Measurements from ENCODE around the gene JMJD1C.

JMJD1C gene

GRCh38 chr10:63364918-63365317 lies 100.9 kb downstream of the JMJD1C start:
- Histone ChIP-seq H3K4me1 (ENCODE audit: control insufficient read depth, insufficient read depth, low read length) (no peaks in the 10 kb centered on the region), H3K27ac (ENCODE audit: extremely low read depth, low read depth, low read length) (no peak overlapping the region), H3K36me3 (ENCODE audit: control insufficient read depth in 2 of 2, insufficient read depth in 1 of 2, low read length in 2 of 2) (no peaks in the 10 kb centered on the region), H3K4me3 (ENCODE audit: low read depth, low read length) (no peak overlapping the region), H3K9me3 (ENCODE audit: control insufficient read depth, insufficient read depth, low read depth, low read length) (no peaks in the 10 kb centered on the region)
- no peak for TF ChIP-seq ZBTB8A (tag by site-specific recombination; IDR thresholded peaks at IDR 0.05)
- TF ChIP-seq ZNF169 (tag by site-specific recombination; IDR thresholded peaks at IDR 0.05) = no peak
- TF ChIP-seq ZNF366 (tag by site-specific recombination; conservative IDR thresholded peaks at IDR 0.05) = no peak
- ChIA-PET CTCF (interaction anchor here (0.5 kb wide), 1 partner anchor 44 kb away, joined by 3 read pairs; no protein-coding TSS in a partner anchor), POLR2A (no interaction called here)

- POLR2A ChIA-PET = no interaction called here
- Histone ChIP-seq H3K27ac (ENCODE audit: extremely low read depth, low read depth, low read length) (no peak overlapping the region), H3K4me3 (ENCODE audit: low read depth, low read length) (no peak overlapping the region), H3K4me1 (ENCODE audit: control insufficient read depth, insufficient read depth, low read length) (no peaks in the 10 kb centered on the region), H3K36me3 (ENCODE audit: control insufficient read depth in 2 of 2, insufficient read depth in 1 of 2, low read length in 2 of 2) (no peaks in the 10 kb centered on the region), H3K9me3 (ENCODE audit: control insufficient read depth, insufficient read depth, low read depth, low read length) (no peaks in the 10 kb centered on the region)
- CTCF ChIA-PET = no interaction called here
- no peak for TF ChIP-seq ZNF239 (tag by site-specific recombination; IDR thresholded peaks at IDR 0.05)
- TF ChIP-seq ZNF10 (tag by site-specific recombination; IDR thresholded peaks at IDR 0.05) = no peak
- no peak for TF ChIP-seq ZNF701 (tag by site-specific recombination; IDR thresholded peaks at IDR 0.05)
- no peak for TF ChIP-seq ZNF626 (tag by site-specific recombination; IDR thresholded peaks at IDR 0.05)
- no peak for TF ChIP-seq ZNF155 (tag by site-specific recombination; IDR thresholded peaks at IDR 0.05)
- TF ChIP-seq MEIS1 (CRISPR knock-in tag; IDR thresholded peaks at IDR 0.05; ENCODE audit: borderline replicate concordance) = no peak
- TF ChIP-seq ZSCAN23 (tag by site-specific recombination; IDR thresholded peaks at IDR 0.05) = no peak
- no peak for TF ChIP-seq ZNF449 (tag by site-specific recombination; IDR thresholded peaks at IDR 0.05)
Observed at GRCh38 chr10:63363951-63364350, 101.8 kb downstream of the JMJD1C start.

- H3K27ac ChIP-seq (ENCODE audit: extremely low read depth, low read depth, low read length) = no peak overlapping the region
- no peaks in the 10 kb centered on the region for H3K36me3 ChIP-seq (ENCODE audit: control insufficient read depth in 2 of 2, insufficient read depth in 1 of 2, low read length in 2 of 2)
- ChIA-PET POLR2A (interaction anchor here (1.0 kb wide), 1 partner anchor 9 kb away, joined by 3 read pairs; no protein-coding TSS in a partner anchor), CTCF (no interaction called here)
- H3K4me1 ChIP-seq (ENCODE audit: control insufficient read depth, insufficient read depth, low read length) = no peaks in the 10 kb centered on the region
- no peak overlapping the region for H3K4me3 ChIP-seq (ENCODE audit: low read depth, low read length)
- TF ChIP-seq IKZF3 (tag by site-specific recombination; IDR thresholded peaks at IDR 0.05) (no peak), ZNF274 (IDR thresholded peaks at IDR 0.05; ENCODE audit: low read length) (no peak), ZNF274 (tag by site-specific recombination; IDR thresholded peaks at IDR 0.05; ENCODE audit: borderline replicate concordance) (no peak), ZNF530 (tag by site-specific recombination; IDR thresholded peaks at IDR 0.05; ENCODE audit: low read depth) (no peak), ZNF239 (tag by site-specific recombination; IDR thresholded peaks at IDR 0.05) (no peak), TRIM28 (IDR thresholded peaks at IDR 0.05; ENCODE audit: borderline replicate concordance, low read length) (no peak), ZNF561 (tag by site-specific recombination; IDR thresholded peaks at IDR 0.05; ENCODE audit: borderline replicate concordance) (no peak)
- TF ChIP-seq, protein P1, sequence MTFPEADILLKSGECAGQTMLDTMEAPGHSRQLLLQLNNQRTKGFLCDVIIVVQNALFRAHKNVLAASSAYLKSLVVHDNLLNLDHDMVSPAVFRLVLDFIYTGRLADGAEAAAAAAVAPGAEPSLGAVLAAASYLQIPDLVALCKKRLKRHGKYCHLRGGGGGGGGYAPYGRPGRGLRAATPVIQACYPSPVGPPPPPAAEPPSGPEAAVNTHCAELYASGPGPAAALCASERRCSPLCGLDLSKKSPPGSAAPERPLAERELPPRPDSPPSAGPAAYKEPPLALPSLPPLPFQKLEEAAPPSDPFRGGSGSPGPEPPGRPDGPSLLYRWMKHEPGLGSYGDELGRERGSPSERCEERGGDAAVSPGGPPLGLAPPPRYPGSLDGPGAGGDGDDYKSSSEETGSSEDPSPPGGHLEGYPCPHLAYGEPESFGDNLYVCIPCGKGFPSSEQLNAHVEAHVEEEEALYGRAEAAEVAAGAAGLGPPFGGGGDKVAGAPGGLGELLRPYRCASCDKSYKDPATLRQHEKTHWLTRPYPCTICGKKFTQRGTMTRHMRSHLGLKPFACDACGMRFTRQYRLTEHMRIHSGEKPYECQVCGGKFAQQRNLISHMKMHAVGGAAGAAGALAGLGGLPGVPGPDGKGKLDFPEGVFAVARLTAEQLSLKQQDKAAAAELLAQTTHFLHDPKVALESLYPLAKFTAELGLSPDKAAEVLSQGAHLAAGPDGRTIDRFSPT (tag by site-specific recombination; IDR thresholded peaks at IDR 0.05) = no peak
- no peaks in the 10 kb centered on the region for H3K9me3 ChIP-seq (ENCODE audit: control insufficient read depth, insufficient read depth, low read depth, low read length)
Observed at GRCh38 chr10:63355682-63356081, 110.1 kb downstream of the JMJD1C start.

Measured in HEK293 (cell line).